Erythroblast (primary cell): ENCODE results near the gene TRAF3IP1.

Source experiments
- GATA1 ChIP-seq: IDR thresholded peaks from 2 replicates; pipeline ENCODE4 v1.6.1; 2011; ENCODE audit warnings: low read depth, mild to moderate bottlenecking, control low read depth, low read length, moderate library complexity
- POLR2A ChIP-seq: IDR thresholded peaks from 2 replicates; pipeline ENCODE4 v1.6.1; 2011; ENCODE audit warnings: mild to moderate bottlenecking, low read length

DNA sequence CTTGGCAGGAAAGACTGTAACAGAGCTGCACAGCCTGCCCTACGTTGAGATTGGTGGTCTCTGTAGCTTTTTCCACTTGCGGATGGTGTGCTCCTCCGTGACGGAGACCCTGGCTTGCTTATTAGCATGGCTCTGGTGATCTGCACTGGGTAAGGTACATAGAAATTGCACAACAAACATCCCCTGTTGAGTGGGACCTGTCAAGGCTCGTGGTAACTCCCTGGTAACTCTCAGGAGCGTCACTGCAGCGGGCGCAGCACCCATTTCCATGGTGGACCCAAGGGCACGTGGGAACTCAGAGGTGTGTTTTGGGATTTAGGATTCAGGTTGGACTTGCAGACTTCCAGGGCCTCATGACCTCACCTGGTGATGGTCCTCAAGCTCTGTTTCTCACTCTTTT is 1.1 kb downstream of the TRAF3IP1 start:
- TF ChIP-seq GATA1 (no peak), POLR2A (no peak)
